Astrocyte of the cerebellum (primary cell): ENCODE measurements around the gene ADAM8.

ENCODE experiments used
- DNase-seq: peaks from one replicate; pipeline ENCODE4 v3.0.0-alpha.2; 2011; ENCODE audit warnings: low read depth
- H3K4me3 ChIP-seq: 2 replicates; pipeline ENCODE4 v1.5.1; 2011; ENCODE audit warnings: mild to moderate bottlenecking, low read depth, low read length, moderate library complexity
- CTCF ChIP-seq: IDR thresholded peaks from 2 replicates; pipeline ENCODE4 v1.5.1; 2012; ENCODE audit warnings: low read length, low read depth, moderate library complexity, mild to moderate bottlenecking; ENCODE audit errors: missing control alignments
- in situ Hi-C: cut with HindIII; loops from 2 replicates; pipeline ENCODE4 v1.10.0; 2017; ENCODE audit warnings: low sequenced_read_pairs

The ADAM8 gene

GRCh38 chr10:133258818-133259601, 17.7 kb downstream of the ADAM8 start:
- DNase-seq = peak; percentile 99
- in situ Hi-C loops = no loop called here
- TF ChIP-seq CTCF = no peak
- no peak overlapping the region for H3K4me3 ChIP-seq

GRCh38 chr10:133258066-133258817, 18.4 kb downstream of the ADAM8 start:
- DNase-seq = no peak
- in situ Hi-C loops = no loop called here
- no peak overlapping the region for H3K4me3 ChIP-seq
- no peak for TF ChIP-seq CTCF

GRCh38 chr10:133257489-133258065, 19.1 kb downstream of the ADAM8 start:
- in situ Hi-C loops = no loop called here
- no peak overlapping the region for H3K4me3 ChIP-seq
- peak; percentile 52 for TF ChIP-seq CTCF
- no peak for DNase-seq

- no peak for DNase-seq
- H3K4me3 ChIP-seq = no peak overlapping the region
- in situ Hi-C loops = no loop called here
- TF ChIP-seq CTCF = no peak
These were observed 21.3 kb downstream of the ADAM8 start for GRCh38 chr10:133255323-133255722.

GRCh38 chr10:133254421-133255120, 22.1 kb downstream of the ADAM8 start:
- DNase-seq = no peak
- no peak for TF ChIP-seq CTCF
- no peak overlapping the region for H3K4me3 ChIP-seq
- in situ Hi-C loops = no loop called here

- H3K4me3 ChIP-seq = no peak overlapping the region
- in situ Hi-C loops = no loop called here
- no peak for DNase-seq
- TF ChIP-seq CTCF = no peak
These were observed 23.2 kb downstream of the ADAM8 start for GRCh38 chr10:133253361-133253955.
